ENCODE results near the gene ARHGAP25. TPM values are rescaled to one million over a fixed set of nuclear protein-coding genes. Genes with fewer than 3 reads are reported as not detected.
A peak's percentile ranks its signal among the peaks of the same experiment; 100 is the strongest.

The ARHGAP25 gene
- total RNA-seq, 1 donor from 2014 or later = 31.8 TPM

DNA sequence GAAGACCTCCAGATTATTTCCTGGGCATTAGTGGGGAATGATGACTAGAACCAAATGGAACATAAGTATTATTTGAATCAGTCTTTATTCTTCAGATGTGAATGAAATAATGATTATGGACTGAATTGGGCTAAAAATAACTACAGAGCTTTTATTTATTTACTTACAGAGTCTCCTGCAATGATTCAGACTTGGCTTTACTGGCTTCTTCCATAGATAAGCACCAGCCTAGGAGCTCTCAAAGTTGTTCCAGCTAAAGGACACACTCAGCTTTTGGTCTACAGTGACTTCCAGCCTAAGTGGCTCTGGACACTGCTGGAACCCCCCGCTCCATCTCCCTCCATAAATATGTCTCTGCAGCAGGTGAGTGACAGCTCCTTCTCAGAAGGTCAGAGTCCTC, 24.3 kb upstream of the ARHGAP25 start:
- ATAC-seq (no peak), DNase-seq (no peak)
- Histone ChIP-seq H3K4me3 (no peak overlapping the region), H3K4me1 (no peaks in the 10 kb centered on the region), H3K9me3 (no peaks in the 10 kb centered on the region), H3K27me3 (no peaks in the 10 kb centered on the region), H3K27ac (no peak overlapping the region), H3K36me3 (no peaks in the 10 kb centered on the region)
- TF ChIP-seq, protein P1, sequence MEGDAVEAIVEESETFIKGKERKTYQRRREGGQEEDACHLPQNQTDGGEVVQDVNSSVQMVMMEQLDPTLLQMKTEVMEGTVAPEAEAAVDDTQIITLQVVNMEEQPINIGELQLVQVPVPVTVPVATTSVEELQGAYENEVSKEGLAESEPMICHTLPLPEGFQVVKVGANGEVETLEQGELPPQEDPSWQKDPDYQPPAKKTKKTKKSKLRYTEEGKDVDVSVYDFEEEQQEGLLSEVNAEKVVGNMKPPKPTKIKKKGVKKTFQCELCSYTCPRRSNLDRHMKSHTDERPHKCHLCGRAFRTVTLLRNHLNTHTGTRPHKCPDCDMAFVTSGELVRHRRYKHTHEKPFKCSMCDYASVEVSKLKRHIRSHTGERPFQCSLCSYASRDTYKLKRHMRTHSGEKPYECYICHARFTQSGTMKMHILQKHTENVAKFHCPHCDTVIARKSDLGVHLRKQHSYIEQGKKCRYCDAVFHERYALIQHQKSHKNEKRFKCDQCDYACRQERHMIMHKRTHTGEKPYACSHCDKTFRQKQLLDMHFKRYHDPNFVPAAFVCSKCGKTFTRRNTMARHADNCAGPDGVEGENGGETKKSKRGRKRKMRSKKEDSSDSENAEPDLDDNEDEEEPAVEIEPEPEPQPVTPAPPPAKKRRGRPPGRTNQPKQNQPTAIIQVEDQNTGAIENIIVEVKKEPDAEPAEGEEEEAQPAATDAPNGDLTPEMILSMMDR (IDR thresholded peaks at IDR 0.05) = no peak
- intact Hi-C loops (cut with DNase I) = no loop called here

DNA sequence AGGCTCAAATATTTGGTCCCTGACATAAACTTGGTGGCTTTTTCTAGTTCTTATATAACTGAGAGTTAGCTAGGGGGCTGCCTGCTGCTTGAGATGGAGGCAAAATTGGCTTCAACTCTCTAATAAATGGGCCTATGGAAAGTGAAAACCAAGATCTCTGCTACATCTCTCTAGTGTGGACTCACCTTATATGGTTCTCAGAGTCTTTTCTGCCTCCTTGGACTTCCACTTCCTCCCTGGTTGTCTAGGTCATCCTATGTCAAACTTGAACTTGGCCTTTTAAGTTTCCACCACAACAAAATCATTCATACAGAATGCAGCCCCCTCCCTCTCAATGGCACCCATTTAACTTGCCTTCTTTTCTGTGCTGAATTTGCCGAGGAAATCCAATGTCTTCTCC, 23.9 kb upstream of the ARHGAP25 start:
- Histone ChIP-seq H3K4me1 (no peaks in the 10 kb centered on the region), H3K4me3 (no peak overlapping the region), H3K9me3 (no peaks in the 10 kb centered on the region), H3K27me3 (no peaks in the 10 kb centered on the region), H3K27ac (no peak overlapping the region), H3K36me3 (no peaks in the 10 kb centered on the region)
- ATAC-seq (no peak), DNase-seq (no peak)
- TF ChIP-seq, protein P1 (IDR thresholded peaks at IDR 0.05) = no peak
- intact Hi-C loops (cut with DNase I) = no loop called here

DNA sequence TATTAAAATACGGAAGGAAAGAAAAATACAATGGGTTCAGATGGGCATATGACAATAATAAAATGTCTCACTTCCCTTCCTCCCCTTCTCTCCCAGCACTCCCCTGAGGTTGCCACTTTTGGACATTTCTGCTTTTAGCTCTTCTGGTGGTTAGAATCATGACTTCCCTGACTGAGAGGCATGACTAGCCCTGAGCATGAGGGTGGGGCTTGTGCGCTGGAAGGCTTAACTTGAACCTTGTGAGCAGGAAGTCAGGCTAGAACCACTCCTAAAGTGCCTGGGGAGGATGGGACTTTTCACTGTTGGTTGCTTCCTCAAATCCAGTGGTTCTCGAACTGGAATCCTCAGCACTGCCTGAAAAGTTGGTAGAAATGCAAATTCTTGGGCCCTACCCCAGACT, 19.7 kb upstream of the ARHGAP25 start:
- no peaks in the 10 kb centered on the region for H3K4me1 ChIP-seq
- intact Hi-C loops (cut with DNase I) = no loop called here
- H3K27me3 ChIP-seq = no peaks in the 10 kb centered on the region
- DNase-seq (peak; percentile 72), ATAC-seq (peak; percentile 97)
- peak overlapping the region; percentile 28 for H3K27ac ChIP-seq
- no peaks in the 10 kb centered on the region for H3K36me3 ChIP-seq
- H3K9me3 ChIP-seq = no peaks in the 10 kb centered on the region
- TF ChIP-seq, protein P1 (IDR thresholded peaks at IDR 0.05) = no peak
- no peak overlapping the region for H3K4me3 ChIP-seq

DNA sequence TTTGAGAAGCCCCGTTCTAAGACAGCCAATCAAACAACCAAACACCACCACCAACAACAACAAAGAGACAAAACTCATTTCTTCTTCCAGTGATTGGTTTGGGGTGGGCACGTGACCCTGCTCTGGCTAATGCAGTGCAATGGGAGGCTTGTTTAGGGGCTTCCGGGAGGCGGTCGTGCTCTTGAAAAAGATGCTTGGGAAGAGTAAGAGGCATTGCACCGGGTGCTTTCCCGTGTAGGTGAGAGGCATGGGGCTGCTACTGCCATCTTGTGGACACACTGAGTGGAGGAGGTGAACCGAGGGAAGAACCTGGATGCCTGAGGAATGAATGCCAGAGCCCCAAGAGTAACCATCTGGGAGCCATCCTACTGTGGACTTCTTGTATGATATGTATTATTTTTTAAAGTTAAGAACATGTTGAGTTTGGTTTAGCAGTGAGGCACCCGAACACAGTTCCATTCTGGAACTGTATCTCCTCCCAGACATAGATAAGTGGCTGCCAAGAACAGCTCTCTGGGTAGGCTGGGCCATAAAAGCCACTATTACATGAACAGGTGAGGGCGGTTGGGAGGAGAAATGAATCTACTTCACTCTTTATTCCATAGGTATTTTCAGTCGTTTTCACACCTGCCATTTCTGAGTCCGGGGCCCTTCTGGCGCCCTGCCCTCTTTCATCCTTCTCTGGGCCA, 19.1 kb upstream of the ARHGAP25 start:
- Histone ChIP-seq H3K27ac (peak overlapping the region; percentile 28), H3K36me3 (no peaks in the 10 kb centered on the region), H3K4me3 (no peak overlapping the region), H3K27me3 (no peaks in the 10 kb centered on the region), H3K4me1 (no peaks in the 10 kb centered on the region), H3K9me3 (no peaks in the 10 kb centered on the region)
- DNase-seq (peak; percentile 71), ATAC-seq (peak; percentile 90)
- intact Hi-C loops (cut with DNase I) = no loop called here
- TF ChIP-seq, protein P1 (IDR thresholded peaks at IDR 0.05) = peak; percentile 68

DNA sequence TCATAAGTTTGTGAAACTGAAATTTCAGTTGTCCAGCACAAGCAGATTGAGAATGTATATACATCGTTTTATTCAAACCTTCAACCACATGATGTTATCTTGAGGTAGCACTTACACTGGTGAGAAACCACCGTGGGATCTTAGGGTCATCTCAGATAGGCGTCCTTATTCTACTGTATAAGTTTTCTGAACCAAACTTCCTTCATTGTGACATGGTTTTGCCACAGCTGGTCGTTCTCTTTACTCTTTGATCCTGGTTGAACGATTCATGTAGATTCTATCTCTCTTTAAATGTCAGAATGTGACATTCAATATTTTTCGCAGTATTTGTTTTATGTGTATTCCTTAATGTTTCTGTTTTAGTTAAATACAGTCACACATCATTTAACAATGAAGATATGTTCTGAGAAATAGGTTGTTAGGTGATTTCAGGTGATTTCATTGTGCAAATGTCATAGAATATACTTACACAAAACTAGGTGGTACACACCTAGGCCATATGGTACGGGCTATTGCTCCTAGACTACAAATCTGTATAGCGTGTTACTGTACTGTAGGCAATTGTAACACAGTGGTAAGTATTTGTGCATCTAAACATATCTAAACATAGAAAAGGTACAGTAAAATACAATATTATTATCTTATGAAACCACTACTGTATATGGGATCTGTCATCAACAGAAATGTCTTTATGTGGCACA, 17.9 kb upstream of the ARHGAP25 start:
- Histone ChIP-seq H3K36me3 (no peaks in the 10 kb centered on the region), H3K4me3 (no peak overlapping the region), H3K27me3 (no peaks in the 10 kb centered on the region), H3K27ac (no peak overlapping the region), H3K4me1 (peaks cover 6% of the 10 kb centered on the region), H3K9me3 (no peaks in the 10 kb centered on the region)
- ATAC-seq = no peak
- intact Hi-C loops (cut with DNase I) = no loop called here
- no peak for DNase-seq
- TF ChIP-seq, protein P1 (IDR thresholded peaks at IDR 0.05) = no peak

Measured in upper lobe of right lung (tissue), 1 donor.